AG20443 (cell line): ENCODE measurements around the gene FAM222B.
"Not testable (repeated sequence)": the region's sequence is repeated elsewhere in the genome, so short reads cannot be mapped to it uniquely, and the experiment has no call there.

Experiments used
- DNase-seq: peaks from one replicate; pipeline ENCODE4 v3.0.0; 2012; ENCODE audit warnings: low spot score, mixed read lengths

FAM222B gene

GRCh38 chr17:28842282-28843012, at the start of gene FAM222B:
FAM222B (minus strand) TSS chr17:28842790; CDS start chr17:28766667, 76,123 bp downstream.
- peak; percentile 100 for DNase-seq

- DNase-seq: no peak
These were observed 49.4 kb upstream of the FAM222B start for GRCh38 chr17:28892024-28892423.

- DNase-seq: no peak
These were observed 48.6 kb upstream of the FAM222B start for GRCh38 chr17:28891201-28891600.

GRCh38 chr17:28889996-28890395, 47.4 kb upstream of the FAM222B start:
- DNase-seq: no peak

GRCh38 chr17:28888832-28889231, 46.2 kb upstream of the FAM222B start:
- DNase-seq: no peak

- DNase-seq: no peak
These were observed 45.4 kb upstream of the FAM222B start for GRCh38 chr17:28887871-28888471.

- DNase-seq: no peak
These were observed 43.4 kb upstream of the FAM222B start for GRCh38 chr17:28885951-28886350.

- DNase-seq: no peak
These were observed 42.8 kb upstream of the FAM222B start for GRCh38 chr17:28885363-28885762.

- no peak for DNase-seq
These were observed 41.5 kb upstream of the FAM222B start for GRCh38 chr17:28883967-28884702.

- DNase-seq: no peak
These were observed 39.7 kb upstream of the FAM222B start for GRCh38 chr17:28882154-28882895.

GRCh38 chr17:28881533-28882056, 39.0 kb upstream of the FAM222B start:
- DNase-seq: no peak

- no peak for DNase-seq
These were observed 38.0 kb upstream of the FAM222B start for GRCh38 chr17:28880572-28880945.

GRCh38 chr17:28879886-28880571, 37.4 kb upstream of the FAM222B start:
- DNase-seq: no peak

- DNase-seq: peak; percentile 54
These were observed 36.4 kb upstream of the FAM222B start for GRCh38 chr17:28878981-28879380.

- no peak for DNase-seq
These were observed 35.7 kb upstream of the FAM222B start for GRCh38 chr17:28878158-28878910.

GRCh38 chr17:28877150-28877711, 34.6 kb upstream of the FAM222B start:
- DNase-seq: not testable (repeated sequence)

GRCh38 chr17:28875848-28876550, 33.4 kb upstream of the FAM222B start:
- no peak for DNase-seq

- DNase-seq: no peak
These were observed 32.2 kb upstream of the FAM222B start for GRCh38 chr17:28874750-28875149.

GRCh38 chr17:28873839-28874238, 31.2 kb upstream of the FAM222B start:
- DNase-seq: no peak

- DNase-seq: no peak
These were observed 28.5 kb upstream of the FAM222B start for GRCh38 chr17:28871056-28871579.
